GM06990 (cell line): ENCODE results near the gene C9orf85.
"Not testable (repeated sequence)": the region's sequence is repeated elsewhere in the genome, so short reads cannot be mapped to it uniquely, and the experiment has no call there.

Experiments used
- DNase-seq: peaks from one replicate; pipeline ENCODE4 v3.0.0-alpha.2; 2011; ENCODE audit not compliant: insufficient read length; ENCODE audit errors: extremely low read depth
- H3K27me3 ChIP-seq: replicated peaks from 2 replicates; pipeline ENCODE4 v1.6.0; 2011; ENCODE audit warnings: low read length; ENCODE audit not compliant: control insufficient read depth, insufficient read depth
- H3K36me3 ChIP-seq: 2 replicates; pipeline ENCODE4 v1.5.1; 2011; ENCODE audit warnings: low read length; ENCODE audit not compliant: control insufficient read depth, insufficient read depth
- H3K4me3 ChIP-seq: replicated peaks from 2 replicates; pipeline ENCODE4 v1.5.1; 2011; ENCODE audit warnings: low read depth, mild to moderate bottlenecking, control low read depth, low read length
- TF ChIP-seq, protein P1 (sequence below): IDR thresholded peaks from 2 replicates; pipeline ENCODE4 v1.5.1; 2011; ENCODE audit warnings: low read length, control low read depth, mild to moderate bottlenecking, inconsistent platforms; ENCODE audit not compliant: insufficient read depth, poor library complexity, severe bottlenecking

Gene C9orf85

GRCh38 chr9:71987471-71988371 is 76.3 kb downstream of the C9orf85 start:
- DNase-seq, result no peak
- no peak overlapping the region for H3K4me3 ChIP-seq
- TF ChIP-seq, protein P1, sequence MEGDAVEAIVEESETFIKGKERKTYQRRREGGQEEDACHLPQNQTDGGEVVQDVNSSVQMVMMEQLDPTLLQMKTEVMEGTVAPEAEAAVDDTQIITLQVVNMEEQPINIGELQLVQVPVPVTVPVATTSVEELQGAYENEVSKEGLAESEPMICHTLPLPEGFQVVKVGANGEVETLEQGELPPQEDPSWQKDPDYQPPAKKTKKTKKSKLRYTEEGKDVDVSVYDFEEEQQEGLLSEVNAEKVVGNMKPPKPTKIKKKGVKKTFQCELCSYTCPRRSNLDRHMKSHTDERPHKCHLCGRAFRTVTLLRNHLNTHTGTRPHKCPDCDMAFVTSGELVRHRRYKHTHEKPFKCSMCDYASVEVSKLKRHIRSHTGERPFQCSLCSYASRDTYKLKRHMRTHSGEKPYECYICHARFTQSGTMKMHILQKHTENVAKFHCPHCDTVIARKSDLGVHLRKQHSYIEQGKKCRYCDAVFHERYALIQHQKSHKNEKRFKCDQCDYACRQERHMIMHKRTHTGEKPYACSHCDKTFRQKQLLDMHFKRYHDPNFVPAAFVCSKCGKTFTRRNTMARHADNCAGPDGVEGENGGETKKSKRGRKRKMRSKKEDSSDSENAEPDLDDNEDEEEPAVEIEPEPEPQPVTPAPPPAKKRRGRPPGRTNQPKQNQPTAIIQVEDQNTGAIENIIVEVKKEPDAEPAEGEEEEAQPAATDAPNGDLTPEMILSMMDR, result no peak
- no peaks in the 10 kb centered on the region for H3K27me3 ChIP-seq
- no peaks in the 10 kb centered on the region for H3K36me3 ChIP-seq

GRCh38 chr9:71990466-71990865 is 79.0 kb downstream of the C9orf85 start:
- Histone ChIP-seq H3K4me3 (no peak overlapping the region), H3K27me3 (no peaks in the 10 kb centered on the region), H3K36me3 (no peaks in the 10 kb centered on the region)
- no peak for DNase-seq
- TF ChIP-seq, protein P1, result no peak

DNA sequence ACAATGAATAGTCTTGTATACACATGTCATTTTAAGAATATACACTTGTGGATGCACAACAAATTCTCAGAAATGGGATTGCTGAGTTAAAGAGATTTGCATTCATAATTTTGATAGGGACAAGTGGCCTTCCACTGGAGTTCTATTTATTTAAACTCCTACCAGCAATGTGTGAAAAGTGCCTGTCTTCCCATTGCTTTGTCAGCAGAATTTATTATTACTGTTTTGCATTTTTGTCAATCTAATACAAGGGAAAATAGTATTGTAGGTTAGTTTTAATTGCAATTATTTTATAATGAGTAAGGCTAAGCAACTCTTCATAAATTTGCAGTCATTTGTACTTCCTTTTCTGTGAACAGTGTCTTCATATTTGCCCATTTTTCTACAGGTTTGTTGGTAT is 94.0 kb downstream of the C9orf85 start:
- Histone ChIP-seq H3K36me3 (no peaks in the 10 kb centered on the region), H3K4me3 (no peak overlapping the region), H3K27me3 (no peaks in the 10 kb centered on the region; the same call in 1 of the 2 replicates)
- TF ChIP-seq, protein P1, result no peak
- no peak for DNase-seq

- TF ChIP-seq, protein P1, result no peak
- DNase-seq, result no peak
- Histone ChIP-seq H3K36me3 (no peaks in the 10 kb centered on the region), H3K4me3 (no peak overlapping the region), H3K27me3 (no peaks in the 10 kb centered on the region; the same call in 1 of the 2 replicates)
Observed at GRCh38 chr9:72006501-72006900, 95.1 kb downstream of the C9orf85 start.

- not testable (repeated sequence) for DNase-seq, H3K4me3 ChIP-seq, H3K27me3 ChIP-seq, H3K36me3 ChIP-seq
Observed at GRCh38 chr9:72007726-72008125, 96.3 kb downstream of the C9orf85 start.

DNA sequence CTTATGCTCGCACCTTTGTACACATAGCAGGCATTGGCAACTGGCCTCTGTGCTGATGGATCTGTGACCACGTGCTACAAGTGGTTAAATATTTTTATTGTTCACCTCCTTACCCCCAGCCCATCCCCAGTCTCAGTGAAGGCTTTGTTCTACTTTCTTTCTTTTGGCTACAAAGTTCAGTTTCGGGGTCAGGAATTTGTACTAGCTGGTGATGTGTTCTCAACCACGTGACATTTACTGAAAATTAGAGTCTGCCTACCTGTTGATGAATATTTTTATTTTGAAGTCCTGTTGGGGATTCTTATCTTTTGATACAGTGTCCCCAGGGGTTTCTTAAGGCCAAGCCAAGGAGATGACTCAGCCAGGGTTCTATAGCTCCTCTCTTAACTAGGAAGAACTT is 101.2 kb downstream of the C9orf85 start:
- TF ChIP-seq, protein P1, result no peak
- Histone ChIP-seq H3K4me3 (no peak overlapping the region), H3K27me3 (no peaks in the 10 kb centered on the region; the same call in 1 of the 2 replicates), H3K36me3 (no peaks in the 10 kb centered on the region)
- DNase-seq, result no peak
